GM19099 (cell line): ENCODE data around the gene KRTAP10-7.

Experiments used
- POLR2A ChIP-seq: IDR thresholded peaks from 3 replicates; pipeline ENCODE4 v1.6.1; 2011; ENCODE audit warnings: low read depth; ENCODE audit not compliant: insufficient read length; ENCODE audit errors: extremely low read depth

The KRTAP10-7 gene

DNA sequence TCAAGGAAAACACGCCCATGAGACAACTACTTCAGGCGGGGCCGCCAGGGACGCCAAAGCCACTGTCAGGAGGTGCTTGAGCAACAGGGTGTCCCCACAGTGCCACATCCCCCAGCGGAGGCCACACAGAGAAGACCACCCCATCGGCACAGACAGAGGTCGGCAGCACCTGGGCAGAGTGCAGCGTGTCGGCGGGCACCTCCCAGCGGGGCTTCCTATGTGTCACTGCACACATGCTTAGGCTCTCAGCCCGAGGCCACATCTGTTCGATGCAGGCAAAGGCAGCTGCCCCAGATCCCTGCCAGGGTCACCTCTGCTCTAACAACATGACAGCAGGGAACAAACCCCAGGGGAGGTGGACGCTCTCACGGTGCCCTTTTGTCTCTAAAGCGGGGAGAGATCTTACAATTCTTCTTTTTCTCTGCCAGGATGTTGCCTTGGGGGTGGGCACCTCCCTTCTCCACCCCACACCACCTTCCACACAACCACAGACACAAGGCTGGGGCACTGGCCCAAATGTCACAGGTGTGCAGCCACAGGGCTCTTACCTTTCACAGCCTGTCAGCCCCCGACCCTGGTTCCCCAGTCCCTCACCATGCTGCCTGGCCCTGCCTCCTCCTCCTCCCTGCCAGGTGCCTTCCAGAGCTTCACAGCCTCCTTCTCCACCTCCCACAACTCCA, 15.7 kb downstream of the KRTAP10-7 start:
- TF ChIP-seq POLR2A, result no peak

DNA sequence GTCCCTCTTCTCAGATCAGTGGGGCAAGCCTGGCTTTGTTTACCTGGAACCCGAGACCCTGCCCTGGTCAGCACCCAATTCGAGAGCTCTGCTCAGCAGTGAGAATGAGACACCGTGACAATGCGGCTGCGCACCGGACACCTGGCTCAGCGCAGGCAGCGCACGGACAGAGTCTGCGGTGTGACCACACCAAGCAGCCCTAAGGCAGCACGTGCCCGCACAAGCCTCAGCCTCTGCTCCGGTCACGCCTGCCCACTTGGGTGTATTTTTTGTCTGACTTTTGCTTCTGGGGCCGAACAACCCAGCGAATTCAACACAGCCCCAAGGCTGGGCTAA, 16.2 kb downstream of the KRTAP10-7 start:
- no peak for TF ChIP-seq POLR2A

GRCh38 chr21:44617071-44617501, 16.7 kb downstream of the KRTAP10-7 start:
- no peak for TF ChIP-seq POLR2A

DNA sequence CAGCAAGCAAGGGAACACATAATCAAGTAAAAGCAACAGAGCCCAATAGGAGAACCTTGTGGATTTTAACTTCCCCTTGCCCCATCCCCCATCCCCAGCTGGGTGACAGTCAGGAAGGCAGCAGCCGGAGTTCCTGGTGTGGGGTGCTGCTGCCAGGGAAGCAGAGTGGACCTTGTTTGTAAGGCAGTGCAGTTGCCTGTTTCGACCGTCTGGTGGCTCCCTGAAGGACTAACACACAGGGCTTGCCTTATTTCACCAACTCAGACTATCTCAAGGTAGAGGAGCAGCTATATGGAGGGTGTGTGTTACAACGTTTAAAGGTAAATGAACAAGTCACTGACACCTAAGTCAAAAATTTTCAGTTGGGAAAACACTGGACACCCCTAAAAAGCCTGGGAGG, 18.1 kb downstream of the KRTAP10-7 start:
- no peak for TF ChIP-seq POLR2A

GRCh38 chr21:44618909-44619308, 18.5 kb downstream of the KRTAP10-7 start:
- TF ChIP-seq POLR2A, result no peak

- TF ChIP-seq POLR2A, result no peak
Observed at GRCh38 chr21:44619886-44620285, 19.5 kb downstream of the KRTAP10-7 start.

GRCh38 chr21:44623575-44623974, 23.2 kb downstream of the KRTAP10-7 start:
- no peak for TF ChIP-seq POLR2A

GRCh38 chr21:44625756-44626155, 25.4 kb downstream of the KRTAP10-7 start:
- no peak for TF ChIP-seq POLR2A

GRCh38 chr21:44626262-44626661, 25.9 kb downstream of the KRTAP10-7 start:
- no peak for TF ChIP-seq POLR2A

DNA sequence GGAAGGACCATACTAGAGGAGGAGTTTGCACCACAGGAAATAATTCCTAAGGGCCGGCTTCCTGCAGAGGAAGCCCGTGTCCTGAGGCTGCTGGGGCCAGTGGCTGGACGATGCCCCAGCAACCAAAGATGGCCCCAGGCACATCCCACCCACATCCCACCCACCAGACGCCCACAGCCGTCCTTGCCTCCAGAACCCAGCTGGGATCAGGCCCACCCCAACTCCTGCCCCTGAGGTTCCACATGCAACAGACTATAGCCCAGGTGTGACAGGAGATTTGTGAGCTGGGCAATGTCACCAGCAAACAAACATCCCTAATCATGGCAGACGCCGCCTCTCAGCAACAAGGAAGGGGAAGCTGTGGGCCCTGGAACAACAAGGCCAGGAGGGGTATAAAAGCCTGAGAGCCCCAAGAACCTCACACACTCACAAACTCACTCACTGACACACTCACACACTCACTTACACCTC, 26.3 kb downstream of the KRTAP10-7 start, which contains the start of gene KRTAP10-9:
Gene KRTAP10-9 (plus strand): TSS at position 421 of the 471 bp plus-strand sequence. CDS start 79 bp downstream, outside the sequence.
- no peak for TF ChIP-seq POLR2A

DNA sequence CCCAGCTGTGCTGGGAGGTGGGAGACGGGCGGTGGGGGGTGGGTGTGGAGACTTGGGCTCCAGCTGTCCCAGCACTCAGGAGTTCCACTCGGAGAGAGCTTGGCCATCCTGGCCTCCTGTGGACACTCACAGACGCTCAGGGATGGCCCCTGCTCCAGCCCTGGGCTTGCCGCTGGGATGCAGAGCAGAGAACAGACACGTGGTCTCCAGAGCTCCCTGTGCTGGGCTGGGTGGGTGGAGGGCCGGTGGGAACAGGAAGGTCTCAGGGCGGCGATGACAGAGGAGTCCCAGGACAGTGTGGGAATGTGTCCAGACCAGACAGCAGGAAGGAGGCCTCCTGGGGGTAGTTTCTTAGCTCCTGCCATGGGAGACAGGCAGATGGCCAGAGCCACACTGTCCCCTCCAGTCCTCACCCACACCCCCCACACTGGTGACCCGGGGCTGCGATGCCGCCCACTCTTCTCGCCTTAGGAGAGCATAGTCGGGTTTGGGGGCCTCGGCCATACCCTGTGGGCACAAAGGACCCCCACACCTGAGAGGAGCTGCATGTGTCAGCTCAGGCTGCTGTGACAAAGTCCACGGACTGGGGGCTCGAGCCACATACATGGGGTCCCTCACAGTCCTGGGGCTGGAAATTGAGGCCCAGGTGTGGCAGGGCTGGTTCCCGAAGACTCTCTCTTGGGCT, 28.5 kb downstream of the KRTAP10-7 start:
- TF ChIP-seq POLR2A, result no peak

- no peak for TF ChIP-seq POLR2A
Observed at GRCh38 chr21:44630440-44630839, 30.0 kb downstream of the KRTAP10-7 start.

GRCh38 chr21:44632067-44632466, 31.7 kb downstream of the KRTAP10-7 start:
- no peak for TF ChIP-seq POLR2A

DNA sequence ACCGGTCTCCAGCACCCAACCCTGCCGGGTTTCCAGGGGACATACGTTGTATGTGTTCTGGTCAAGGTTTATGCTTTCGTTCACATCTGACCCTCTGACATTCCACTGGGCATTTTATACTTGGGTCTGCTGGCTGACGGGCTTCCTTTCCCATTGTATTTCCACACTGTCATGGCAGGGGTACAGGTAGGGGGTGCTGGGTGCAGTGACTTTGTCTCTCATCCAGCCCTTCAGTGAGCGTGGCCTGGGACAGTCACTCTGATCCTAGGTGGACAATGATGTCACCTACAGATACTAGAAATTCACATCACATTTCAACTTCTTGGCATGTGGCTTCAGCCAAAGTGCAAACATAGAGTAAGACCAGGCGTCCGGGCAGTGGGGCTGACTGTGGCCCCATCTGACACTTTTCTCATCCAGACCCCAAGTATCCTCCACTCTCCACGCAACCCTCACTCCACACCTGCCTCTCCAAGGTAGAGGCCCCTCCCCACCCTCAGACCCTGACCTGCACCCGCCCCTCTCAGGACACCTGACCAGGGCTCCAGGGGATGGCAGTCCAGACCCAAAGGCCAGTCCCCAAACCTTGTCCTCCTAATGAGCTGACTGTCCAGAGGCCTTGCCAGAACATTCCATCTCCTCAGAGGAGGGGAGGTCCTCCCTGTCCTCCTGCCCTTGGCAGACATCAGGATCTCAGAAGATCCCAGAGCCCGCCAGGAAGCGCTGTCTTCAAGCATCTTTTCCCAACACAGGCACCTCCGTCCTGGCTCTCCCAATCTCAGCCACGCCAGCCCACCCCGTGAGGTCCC, 36.0 kb downstream of the KRTAP10-7 start:
- no peak for TF ChIP-seq POLR2A

- TF ChIP-seq POLR2A, result no peak
Observed at GRCh38 chr21:44637018-44637850, 36.8 kb downstream of the KRTAP10-7 start, which contains the start of gene KRTAP10-10. KRTAP10-10 (plus strand) TSS chr21:44637356; CDS start chr21:44637418, 62 bp downstream.

- TF ChIP-seq POLR2A, result no peak
Observed at GRCh38 chr21:44639331-44639655, 38.9 kb downstream of the KRTAP10-7 start.
